Loucy (cell line): ENCODE measurements around the gene TUBB2A.
"Not testable (repeated sequence)": the region's sequence is repeated elsewhere in the genome, so short reads cannot be mapped to it uniquely, and the experiment has no call there.

Source experiments
- H2AFZ ChIP-seq: fragments of 200-600 bp; sonication (generic); 2 replicates; pipeline ENCODE4 v1.6.0; 2016; ENCODE audit warnings: antibody characterized with exemption, mild to moderate bottlenecking, low read length, moderate library complexity
- H3F3A ChIP-seq: fragments of 200-600 bp; 2 replicates; pipeline ENCODE4 v1.6.0; 2016; ENCODE audit warnings: antibody characterized with exemption, low read depth, mild to moderate bottlenecking
- H3K27me3 ChIP-seq: fragments of 200-600 bp; sonication (generic); 2 replicates; pipeline ENCODE4 v1.6.1; 2014; ENCODE audit warnings: low read length, mild to moderate bottlenecking; ENCODE audit not compliant: insufficient read depth, poor library complexity, severe bottlenecking
- H3K36me3 ChIP-seq: fragments of 200-600 bp; sonication (generic); 2 replicates; pipeline ENCODE4 v1.6.1; 2016; ENCODE audit warnings: low read length; ENCODE audit not compliant: insufficient read depth
- H3K4me1 ChIP-seq: fragments of 200-600 bp; sonication (generic); 2 replicates; pipeline ENCODE4 v1.5.1; 2014; ENCODE audit warnings: low read length, mild to moderate bottlenecking; ENCODE audit not compliant: insufficient read depth, poor library complexity, severe bottlenecking
- H3K4me2 ChIP-seq: fragments of 200-600 bp; sonication (generic); 2 replicates; pipeline ENCODE4 v1.6.0; 2014; ENCODE audit warnings: antibody characterized with exemption, low read length, low read depth, mild to moderate bottlenecking; ENCODE audit not compliant: poor library complexity, severe bottlenecking
- H3K4me3 ChIP-seq: fragments of 200-600 bp; sonication (generic); 2 replicates; pipeline ENCODE4 v1.5.1; 2014; ENCODE audit warnings: low read length, mild to moderate bottlenecking, mixed read lengths; ENCODE audit not compliant: poor library complexity, severe bottlenecking
- H3K79me2 ChIP-seq: fragments of 200-600 bp; sonication (generic); 2 replicates; pipeline ENCODE4 v1.6.1; 2014; ENCODE audit warnings: low read length; ENCODE audit not compliant: insufficient read depth
- H3K9ac ChIP-seq: fragments of 200-600 bp; sonication (generic); 2 replicates; pipeline ENCODE4 v1.6.0; 2014; ENCODE audit warnings: mild to moderate bottlenecking, low read depth, low read length, moderate library complexity; ENCODE audit not compliant: poor library complexity, severe bottlenecking
- H3K9me2 ChIP-seq: fragments of 200-600 bp; sonication (generic); replicated peaks from 2 replicates; pipeline ENCODE4 v1.6.1; 2016; ENCODE audit warnings: low read depth, low read length, mixed read lengths
- H3K9me3 ChIP-seq: fragments of 200-600 bp; sonication (generic); 2 replicates; pipeline ENCODE4 v1.6.1; 2014; ENCODE audit warnings: mild to moderate bottlenecking, antibody characterized with exemption, low read length, low read depth; ENCODE audit not compliant: insufficient read depth
- H4K20me1 ChIP-seq: fragments of 200-600 bp; sonication (generic); 2 replicates; pipeline ENCODE4 v1.6.0; 2014; ENCODE audit warnings: antibody characterized with exemption, low read length, mild to moderate bottlenecking; ENCODE audit not compliant: insufficient read depth, poor library complexity, severe bottlenecking
- CTCF ChIP-seq: fragments of 200-600 bp; sonication (generic); conservative IDR thresholded peaks from 2 replicates; pipeline ENCODE4 v1.5.1; 2014; ENCODE audit warnings: mild to moderate bottlenecking, antibody characterized with exemption, low read length
- EZH2phosphoT487 ChIP-seq: fragments of 200-600 bp; IDR thresholded peaks from 2 replicates; pipeline ENCODE4 v1.6.1; 2018; ENCODE audit warnings: antibody characterized with exemption, mild to moderate bottlenecking, moderate library complexity, borderline replicate concordance

Gene TUBB2A

DNA sequence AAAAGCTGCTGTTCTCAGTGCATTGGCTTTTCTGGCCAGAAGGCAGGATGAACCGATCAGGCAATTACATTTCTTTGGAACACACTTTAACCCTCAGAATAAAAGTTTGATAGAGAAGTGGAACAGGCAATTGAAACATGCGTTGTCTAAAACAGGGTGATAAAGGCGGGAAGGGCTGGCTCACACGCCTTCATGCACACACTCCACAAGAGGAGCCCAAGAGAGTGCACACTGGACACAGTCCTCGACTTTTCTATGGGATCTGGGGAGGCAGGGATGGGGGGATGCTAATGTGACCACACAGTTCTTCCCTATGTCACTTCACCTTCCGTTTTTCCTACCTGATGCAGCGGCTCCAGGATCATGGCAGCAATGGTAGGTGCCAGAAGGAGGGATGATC lies 30.9 kb upstream of the TUBB2A start:
- Histone ChIP-seq H3K9me3 (no peaks in the 10 kb centered on the region), H3F3A (no peaks in the 10 kb centered on the region), H2AFZ (no peak overlapping the region), H3K9ac (no peak overlapping the region), H3K9me2 (no peaks in the 10 kb centered on the region), H3K4me1 (no peaks in the 10 kb centered on the region), H3K4me3 (no peak overlapping the region), H4K20me1 (no peaks in the 10 kb centered on the region), H3K27me3 (no peaks in the 10 kb centered on the region), H3K4me2 (no peak overlapping the region), H3K79me2 (no peaks in the 10 kb centered on the region), H3K36me3 (no peaks in the 10 kb centered on the region)
- TF ChIP-seq CTCF (no peak), EZH2phosphoT487 (no peak)

DNA sequence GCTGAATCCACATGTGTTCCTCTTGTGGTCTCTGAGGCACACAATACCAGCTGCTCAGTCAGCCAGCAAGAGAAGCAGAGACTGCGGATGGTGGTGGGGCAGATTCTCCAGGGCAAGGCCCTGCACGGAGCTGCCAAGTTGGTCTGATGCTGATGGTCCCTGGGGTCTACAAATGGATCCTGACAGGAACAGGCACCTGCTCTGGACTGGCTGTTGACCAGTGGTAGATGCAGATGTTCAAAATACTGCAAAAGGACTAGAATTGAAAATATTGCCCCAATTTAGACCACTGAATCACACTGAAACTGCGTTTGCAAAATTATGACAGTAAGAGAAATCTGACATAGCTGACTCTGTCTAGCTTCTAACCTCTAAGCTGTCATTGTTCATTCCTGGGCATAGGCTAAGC lies 29.6 kb upstream of the TUBB2A start:
- TF ChIP-seq EZH2phosphoT487 = no peak
- no peak for TF ChIP-seq CTCF
- Histone ChIP-seq H3K9me3 (no peaks in the 10 kb centered on the region), H3K4me1 (no peaks in the 10 kb centered on the region), H3K27me3 (no peaks in the 10 kb centered on the region), H3K4me2 (no peak overlapping the region), H3K4me3 (no peak overlapping the region), H3K9me2 (no peaks in the 10 kb centered on the region), H3K79me2 (no peaks in the 10 kb centered on the region), H3F3A (no peaks in the 10 kb centered on the region), H3K36me3 (no peaks in the 10 kb centered on the region), H2AFZ (no peak overlapping the region), H4K20me1 (no peaks in the 10 kb centered on the region), H3K9ac (no peak overlapping the region)

- Histone ChIP-seq H3K4me3 (no peak overlapping the region), H3K9me2 (no peaks in the 10 kb centered on the region), H2AFZ (no peak overlapping the region), H4K20me1 (no peaks in the 10 kb centered on the region), H3K9ac (no peak overlapping the region), H3K79me2 (no peaks in the 10 kb centered on the region), H3K36me3 (no peaks in the 10 kb centered on the region), H3K27me3 (no peaks in the 10 kb centered on the region), H3K9me3 (no peaks in the 10 kb centered on the region), H3F3A (no peaks in the 10 kb centered on the region), H3K4me2 (no peak overlapping the region), H3K4me1 (no peaks in the 10 kb centered on the region)
- TF ChIP-seq EZH2phosphoT487 = no peak
These were observed 25.7 kb upstream of the TUBB2A start for GRCh38 chr6:3183066-3183465.

DNA sequence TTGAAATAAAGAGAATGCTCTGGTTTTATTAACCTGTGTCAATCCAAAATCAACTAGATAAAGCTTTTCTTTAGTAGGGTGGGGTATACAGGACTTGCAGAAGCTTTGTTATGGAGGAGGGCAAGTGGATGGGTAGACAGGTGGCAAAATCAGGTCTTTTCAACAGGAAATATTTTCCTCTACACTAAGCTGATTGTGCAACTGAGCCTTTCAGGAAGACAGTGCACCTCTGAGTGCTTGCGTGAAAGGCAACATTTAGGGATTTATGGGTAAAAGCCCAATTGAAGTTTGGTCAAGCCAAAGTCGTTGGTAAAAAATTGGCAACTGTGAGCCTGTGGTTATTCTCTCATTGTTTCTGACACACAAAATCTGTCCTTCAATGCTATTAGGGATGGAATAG lies 23.8 kb upstream of the TUBB2A start:
- H3K4me2 ChIP-seq = no peak overlapping the region
- no peaks in the 10 kb centered on the region for H4K20me1 ChIP-seq
- H2AFZ ChIP-seq = no peak overlapping the region
- no peaks in the 10 kb centered on the region for H3K36me3 ChIP-seq
- no peaks in the 10 kb centered on the region for H3K79me2 ChIP-seq
- H3K9ac ChIP-seq = no peak overlapping the region
- no peak for TF ChIP-seq CTCF
- H3K9me2 ChIP-seq = no peaks in the 10 kb centered on the region
- no peaks in the 10 kb centered on the region for H3F3A ChIP-seq
- no peak overlapping the region for H3K4me3 ChIP-seq
- no peaks in the 10 kb centered on the region for H3K9me3 ChIP-seq
- no peaks in the 10 kb centered on the region for H3K27me3 ChIP-seq
- peaks cover 6% of the 10 kb centered on the region for H3K4me1 ChIP-seq

DNA sequence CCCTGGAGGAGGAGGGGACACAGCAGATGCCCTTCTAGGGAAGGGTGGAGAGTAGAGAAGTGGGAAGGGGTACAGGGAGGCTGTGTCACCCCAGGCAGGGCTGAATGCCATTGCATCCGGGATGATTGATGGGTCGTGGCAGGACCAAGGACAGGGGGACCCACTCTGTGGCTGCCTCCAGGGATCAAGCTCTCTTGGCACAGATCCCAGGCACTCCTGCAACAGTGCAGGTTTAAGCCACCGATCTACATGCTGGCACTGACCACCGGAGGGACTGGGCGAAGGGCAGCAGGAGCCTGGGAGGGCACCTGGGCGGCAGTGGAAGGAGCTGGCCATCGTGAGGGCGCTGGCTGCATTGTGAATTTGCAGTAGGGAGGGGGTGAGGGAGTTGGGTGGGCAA lies 22.6 kb upstream of the TUBB2A start:
- not testable (repeated sequence) for H3K27me3 ChIP-seq, H3K9ac ChIP-seq, H3K36me3 ChIP-seq, H3K9me3 ChIP-seq, H3K4me1 ChIP-seq, H3K4me3 ChIP-seq, H3K9me2 ChIP-seq, H3K4me2 ChIP-seq, H4K20me1 ChIP-seq, H2AFZ ChIP-seq, H3F3A ChIP-seq, H3K79me2 ChIP-seq
